Common myeloid progenitor, CD34-positive (primary cell): ENCODE data around the gene TANC2.

Source experiments
- CTCF ChIA-PET: fragments of 350-600 bp; sonication (Branson Sonifier 250); formaldehyde crosslinking; loops from one replicate; lab custom pipeline; 2021; ENCODE audit warnings: antibody characterized with exemption; lab: Charles Lee
- POLR2A ChIA-PET: fragments of 350-600 bp; sonication (Branson Sonifier 250); formaldehyde crosslinking; loops from one replicate; lab custom pipeline; 2021; ENCODE audit warnings: antibody characterized with exemption; lab: Charles Lee
- DNase-seq, 3 donors: peaks; one replicate each; pipeline versions ENCODE4 v3.0.0 to v3.0.0-alpha.2; 2013
- H3K27ac ChIP-seq, 2 experiments: 1 replicate in 1 of 2; 2 replicates in 1 of 2; pipeline ENCODE4 v1.7.0; 2013; ENCODE audit warnings: inconsistent platforms in 2 of 2, low read length in 2 of 2, mild to moderate bottlenecking in 2 of 2, low read depth in 1 of 2, moderate library complexity in 1 of 2; ENCODE audit not compliant: severe bottlenecking in 2 of 2, insufficient read depth in 1 of 2, poor library complexity in 1 of 2
- H3K27me3 ChIP-seq, 5 experiments: replicated peaks in 2 of 5; 1 replicate in 3 of 5; 2 replicates in 2 of 5; pipeline versions ENCODE4 v1.6.1 to v1.7.0; 2013; ENCODE audit warnings: low read length in 4 of 5, mild to moderate bottlenecking in 2 of 5, moderate library complexity in 2 of 5, inconsistent platforms in 1 of 5; ENCODE audit not compliant: insufficient read depth in 5 of 5, control insufficient read depth in 4 of 5
- H3K36me3 ChIP-seq, 4 experiments: 1 replicate in 2 of 4; 2 replicates in 2 of 4; pipeline versions ENCODE4 v1.6.1 to v1.7.0; 2013; ENCODE audit warnings: low read length in 3 of 4, control low read depth in 1 of 4, mild to moderate bottlenecking in 1 of 4; ENCODE audit not compliant: control insufficient read depth in 4 of 4, insufficient read depth in 4 of 4
- H3K4me1 ChIP-seq, 4 experiments: 1 replicate in 3 of 4; 2 replicates in 1 of 4; pipeline versions ENCODE4 v1.6.1 to v1.7.1; 2013; ENCODE audit warnings: low read length in 3 of 4, mild to moderate bottlenecking in 3 of 4, control low read depth in 1 of 4, inconsistent platforms in 1 of 4, moderate library complexity in 1 of 4; ENCODE audit not compliant: control insufficient read depth in 4 of 4, insufficient read depth in 4 of 4; ENCODE audit errors: control extremely low read depth in 1 of 4
- H3K4me3 ChIP-seq, 7 experiments: 1 replicate in 4 of 7; 2 replicates in 3 of 7; pipeline versions ENCODE4 v1.5.1 to v1.7.0; 2013; ENCODE audit warnings: mild to moderate bottlenecking in 7 of 7, low read length in 6 of 7, moderate library complexity in 6 of 7, inconsistent platforms in 2 of 7, low read depth in 2 of 7, control low read depth in 1 of 7; ENCODE audit not compliant: insufficient read depth in 4 of 7, control insufficient read depth in 1 of 7; ENCODE audit errors: extremely low read depth in 1 of 7
- H3K9me3 ChIP-seq, 5 experiments: 1 replicate in 4 of 5; 2 replicates in 1 of 5; pipeline versions ENCODE4 v1.6.1 to v1.7.1; 2013; ENCODE audit warnings: low read length in 4 of 5, mild to moderate bottlenecking in 2 of 5, inconsistent platforms in 1 of 5, low read depth in 1 of 5, moderate library complexity in 1 of 5; ENCODE audit not compliant: control insufficient read depth in 4 of 5, insufficient read depth in 2 of 5; ENCODE audit errors: control extremely low read depth in 1 of 5
- WGBS: methylation state at CpG from one replicate; pipeline ENCODE4 v1.1.5; 2013; ENCODE audit not compliant: insufficient coverage; 5-methylcytosine and 5-hydroxymethylcytosine counted together

The TANC2 gene

GRCh38 chr17:62937606-62938005 is 28.4 kb upstream of the TANC2 start:
- no peaks in the 10 kb centered on the region for H3K36me3 ChIP-seq
- CTCF ChIA-PET: interaction anchor here (1.0 kb wide), 1 partner anchor 14 kb away, joined by 3 read pairs; no protein-coding TSS in a partner anchor
- POLR2A ChIA-PET: no interaction called here
- no peaks in the 10 kb centered on the region for H3K27me3 ChIP-seq
- no peak overlapping the region for H3K27ac ChIP-seq
- 100% methylated on average over 1 of the region's 1 CpG for WGBS
- peaks cover 0 to 11% (median 2%) of the 10 kb centered on the region in 5 experiments for H3K9me3 ChIP-seq
- H3K4me3 ChIP-seq: no peak overlapping the region
- H3K4me1 ChIP-seq: no peaks in the 10 kb centered on the region
- no peak for DNase-seq

DNA sequence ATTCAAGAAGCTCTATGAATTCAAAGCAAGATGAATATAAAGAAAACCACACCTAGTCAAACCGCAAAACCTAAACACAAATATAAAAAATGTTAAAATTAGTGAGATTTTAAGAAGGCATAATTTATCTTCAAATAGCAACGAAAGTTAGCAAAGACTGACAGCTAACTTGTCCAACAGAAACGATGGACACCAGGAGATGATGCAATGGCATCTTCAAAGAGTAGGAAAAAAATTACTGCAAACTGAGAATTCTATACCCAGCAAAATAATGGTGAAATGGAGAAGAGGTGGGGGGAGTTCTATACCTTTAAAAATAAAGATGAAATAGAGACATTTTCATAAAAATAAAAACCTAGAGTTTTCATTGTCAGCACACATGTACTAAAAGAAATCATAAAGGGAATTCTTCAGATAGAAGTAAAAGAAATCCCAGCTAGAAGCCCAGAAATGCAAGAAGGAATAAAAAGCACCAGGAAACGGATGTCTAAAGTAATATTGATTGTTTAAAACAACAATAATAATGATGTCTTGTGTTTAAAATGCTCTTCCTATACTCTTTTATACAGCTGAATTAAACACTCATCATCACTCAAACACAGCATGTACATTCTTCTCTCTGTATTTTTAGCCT is 24.6 kb upstream of the TANC2 start:
- H3K27me3 ChIP-seq: no peaks in the 10 kb centered on the region
- no peak overlapping the region for H3K27ac ChIP-seq
- H3K4me1 ChIP-seq: no peaks in the 10 kb centered on the region
- H3K36me3 ChIP-seq: no peaks in the 10 kb centered on the region
- no peak overlapping the region for H3K4me3 ChIP-seq
- peaks cover 2 to 12% (median 2%) of the 10 kb centered on the region in 5 experiments for H3K9me3 ChIP-seq
- ChIA-PET POLR2A (no interaction called here), CTCF (no interaction called here)
- WGBS: no CpG with 5 or more reads among the region's 4 CpGs
- peak in 2 of 3 donors; percentile 28 to 39 for DNase-seq

DNA sequence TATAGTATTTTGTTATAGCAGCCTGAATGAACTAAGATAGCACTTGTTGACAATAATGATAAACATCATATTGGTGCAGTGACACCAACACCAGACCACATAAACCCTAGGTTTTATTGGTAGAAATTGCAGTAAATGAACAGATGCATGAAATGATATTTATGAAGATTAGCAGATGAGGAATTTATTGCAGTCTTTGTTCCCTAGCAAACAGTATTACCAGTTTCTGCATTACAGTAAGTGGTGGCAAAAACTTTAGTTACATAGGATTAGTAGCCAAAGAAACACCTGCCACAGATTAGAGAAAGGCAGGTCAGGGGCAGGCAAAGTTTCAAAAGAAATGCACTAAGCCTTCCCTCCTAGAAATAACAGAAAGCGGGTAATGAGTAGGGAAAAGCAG is 17.7 kb upstream of the TANC2 start:
- no CpG with 5 or more reads among the region's 1 CpG for WGBS
- Histone ChIP-seq H3K27ac (no peak overlapping the region), H3K27me3 (no peaks in the 10 kb centered on the region), H3K4me1 (no peaks in the 10 kb centered on the region), H3K4me3 (no peak overlapping the region), H3K9me3 (peaks cover 0 to under 1% (median 0%) of the 10 kb centered on the region in 5 experiments), H3K36me3 (no peaks in the 10 kb centered on the region)
- POLR2A ChIA-PET: no interaction called here
- no peak for DNase-seq
- CTCF ChIA-PET: no interaction called here

DNA sequence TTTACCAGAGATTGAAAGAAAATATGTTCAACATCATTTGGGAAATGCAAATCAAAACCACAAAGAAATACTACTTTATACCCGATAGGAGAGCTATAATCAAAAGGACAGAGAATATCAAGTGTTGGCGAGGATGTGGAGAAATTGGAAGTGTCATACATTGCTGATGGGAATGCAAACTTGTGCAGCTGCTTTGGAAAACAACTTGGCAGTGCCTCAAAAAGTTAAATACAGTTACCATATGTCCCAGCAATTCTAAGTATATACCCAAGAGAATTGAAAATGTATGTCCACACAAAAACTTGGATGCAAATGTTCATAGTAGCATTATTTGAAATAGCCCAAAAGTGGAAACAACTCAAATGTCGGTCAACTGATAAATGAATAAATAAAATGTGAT is 17.0 kb upstream of the TANC2 start:
- no CpG with 5 or more reads among the region's 3 CpGs for WGBS
- no peak overlapping the region for H3K4me3 ChIP-seq
- DNase-seq: no peak
- CTCF ChIA-PET: no interaction called here
- no peaks in the 10 kb centered on the region for H3K9me3 ChIP-seq
- no peaks in the 10 kb centered on the region for H3K27me3 ChIP-seq
- POLR2A ChIA-PET: no interaction called here
- H3K4me1 ChIP-seq: no peaks in the 10 kb centered on the region
- H3K36me3 ChIP-seq: no peaks in the 10 kb centered on the region
- H3K27ac ChIP-seq: no peak overlapping the region

- Histone ChIP-seq H3K36me3 (no peaks in the 10 kb centered on the region), H3K4me1 (no peaks in the 10 kb centered on the region), H3K9me3 (no peaks in the 10 kb centered on the region), H3K27ac (no peak overlapping the region), H3K4me3 (no peak overlapping the region), H3K27me3 (no peaks in the 10 kb centered on the region)
- CTCF ChIA-PET: no interaction called here
- POLR2A ChIA-PET: no interaction called here
- WGBS: no CpG with 5 or more reads among the region's 1 CpG
- DNase-seq: no peak
Measured at GRCh38 chr17:62950067-62950466, 16.0 kb upstream of the TANC2 start.

- CTCF ChIA-PET: no interaction called here
- H3K27ac ChIP-seq: no peak overlapping the region
- POLR2A ChIA-PET: no interaction called here
- H3K36me3 ChIP-seq: no peaks in the 10 kb centered on the region
- DNase-seq: no peak
- H3K4me3 ChIP-seq: no peak overlapping the region
- no peaks in the 10 kb centered on the region for H3K27me3 ChIP-seq
- no peaks in the 10 kb centered on the region for H3K4me1 ChIP-seq
- H3K9me3 ChIP-seq: no peaks in the 10 kb centered on the region
- 100% methylated on average over 3 of the region's 4 CpGs for WGBS
Measured at GRCh38 chr17:62955841-62956352, 10.1 kb upstream of the TANC2 start.

DNA sequence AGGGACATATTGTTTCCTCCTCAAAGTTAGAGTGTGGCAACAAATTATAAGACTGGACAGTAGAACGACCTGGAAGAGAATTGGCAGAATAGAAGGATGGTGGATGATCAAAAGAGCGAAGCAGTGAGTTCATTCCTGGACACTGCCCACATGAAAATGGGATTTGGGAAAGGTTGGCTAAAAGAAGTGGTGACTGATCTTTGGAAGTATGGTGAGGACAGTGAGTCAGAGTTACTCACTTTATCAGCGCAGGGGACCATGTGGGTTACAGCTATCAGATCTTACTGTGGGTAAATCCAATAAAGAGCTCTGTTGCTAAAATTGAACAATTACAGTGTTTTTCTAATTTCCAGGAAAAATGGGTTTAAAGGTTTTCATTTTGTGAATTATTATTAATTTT is 2.7 kb upstream of the TANC2 start:
- DNase-seq: no peak
- Histone ChIP-seq H3K36me3 (no peaks in the 10 kb centered on the region), H3K9me3 (no peaks in the 10 kb centered on the region), H3K27me3 (no peaks in the 10 kb centered on the region), H3K4me3 (no peak overlapping the region), H3K4me1 (peaks cover 11 to 23% (median 18%) of the 10 kb centered on the region in 4 experiments), H3K27ac (no peak overlapping the region)
- WGBS: 86% methylated on average over 3 of the region's 3 CpGs
- ChIA-PET POLR2A (no interaction called here), CTCF (interaction anchor here (0.6 to 1.0 kb wide), 2 partner anchors 236 to 618 kb away, joined by 3 read pairs; no protein-coding TSS in a partner anchor)
